Thoracic aorta (tissue), 2 donors: ENCODE data around the gene OTUD4. TPM values are rescaled to one million over a fixed set of nuclear protein-coding genes. Genes with fewer than 3 reads are reported as not detected.
A peak's percentile ranks its signal among the peaks of the same experiment; 100 is the strongest.

ENCODE experiments used
- ATAC-seq: fragments of 150-250 bp; one replicate; pipeline ENCODE4 v1.8.0; 2017; ENCODE audit warnings: low read depth; ENCODE audit not compliant: insufficient number of reproducible peaks, low FRiP score
- DNase-seq: peaks from one replicate; pipeline ENCODE4 v3.0.0-alpha.2; 2020; ENCODE audit warnings: low spot score
- H3K27ac ChIP-seq, 2 donors: fragments of 200-600 bp; sonication (generic); 1 replicate in 1 of 2; 2 replicates in 1 of 2; pipeline ENCODE4 v1.5.1; 2016; ENCODE audit warnings: mild to moderate bottlenecking in 2 of 2, moderate library complexity in 2 of 2
- H3K27me3 ChIP-seq: fragments of 200-600 bp; sonication (generic); replicated peaks from 2 replicates; pipeline ENCODE4 v1.6.0; 2016; ENCODE audit warnings: mild to moderate bottlenecking; ENCODE audit not compliant: insufficient read depth
- H3K36me3 ChIP-seq: fragments of 200-600 bp; sonication (generic); one replicate; pipeline ENCODE4 v1.5.1; 2016
- H3K4me1 ChIP-seq, 2 donors: fragments of 200-600 bp; sonication (generic); 1 replicate in 1 of 2; 2 replicates in 1 of 2; pipeline versions ENCODE4 v1.5.1 to v1.6.0; 2016; ENCODE audit warnings: low read depth in 2 of 2, mild to moderate bottlenecking in 1 of 2; ENCODE audit not compliant: control insufficient read depth in 1 of 2
- H3K4me3 ChIP-seq: fragments of 200-600 bp; sonication (generic); 2 replicates; pipeline ENCODE4 v1.5.1; 2016; ENCODE audit warnings: mild to moderate bottlenecking
- H3K9me3 ChIP-seq: fragments of 200-600 bp; sonication (generic); 2 replicates; pipeline ENCODE4 v1.5.1; 2016
- total RNA-seq, 2 donors: library from RNA; depleted of rRNA; stranded (reverse); fragments of >200 nt; gene quantifications; one replicate each; pipeline versions ENCODE4 v1.1.0 to v1.2.3, GENCODE V29; 2016
- TF ChIP-seq, protein P1 (sequence below): fragments of 200-600 bp; sonication (generic); IDR thresholded peaks from one replicate; pipeline ENCODE4 v1.5.1; 2019; ENCODE audit warnings: antibody characterized with exemption

Gene OTUD4
- total RNA-seq, 2 donors from 2014 or later: 46.7 to 57.2 TPM

DNA sequence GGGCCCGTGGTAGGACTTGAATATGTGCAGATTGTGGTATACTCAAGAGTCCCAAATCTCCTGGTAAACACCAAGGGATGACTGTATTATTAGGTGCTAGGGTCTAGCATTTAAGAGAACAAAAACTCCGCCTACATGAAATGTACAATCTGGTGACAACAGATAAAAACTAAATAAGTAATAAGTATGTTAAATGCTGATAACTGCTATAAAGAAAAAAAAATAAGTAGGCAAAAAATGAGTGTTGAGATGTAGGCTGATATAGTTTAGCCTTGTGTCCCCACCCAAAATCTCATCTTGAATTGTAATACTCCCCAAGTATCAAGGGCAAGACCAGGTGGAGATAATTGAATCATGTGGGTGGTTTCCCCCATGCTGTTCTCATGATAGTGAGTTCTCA, 23.4 kb downstream of the OTUD4 start:
- Histone ChIP-seq H3K27ac (no peak overlapping the region), H3K36me3 (peaks cover 15% of the 10 kb centered on the region), H3K4me3 (no peak overlapping the region), H3K4me1 (peaks cover 0 to 4% of the 10 kb centered on the region in 2 donors), H3K9me3 (no peaks in the 10 kb centered on the region), H3K27me3 (no peaks in the 10 kb centered on the region)
- no peak for ATAC-seq
- TF ChIP-seq, protein P1, sequence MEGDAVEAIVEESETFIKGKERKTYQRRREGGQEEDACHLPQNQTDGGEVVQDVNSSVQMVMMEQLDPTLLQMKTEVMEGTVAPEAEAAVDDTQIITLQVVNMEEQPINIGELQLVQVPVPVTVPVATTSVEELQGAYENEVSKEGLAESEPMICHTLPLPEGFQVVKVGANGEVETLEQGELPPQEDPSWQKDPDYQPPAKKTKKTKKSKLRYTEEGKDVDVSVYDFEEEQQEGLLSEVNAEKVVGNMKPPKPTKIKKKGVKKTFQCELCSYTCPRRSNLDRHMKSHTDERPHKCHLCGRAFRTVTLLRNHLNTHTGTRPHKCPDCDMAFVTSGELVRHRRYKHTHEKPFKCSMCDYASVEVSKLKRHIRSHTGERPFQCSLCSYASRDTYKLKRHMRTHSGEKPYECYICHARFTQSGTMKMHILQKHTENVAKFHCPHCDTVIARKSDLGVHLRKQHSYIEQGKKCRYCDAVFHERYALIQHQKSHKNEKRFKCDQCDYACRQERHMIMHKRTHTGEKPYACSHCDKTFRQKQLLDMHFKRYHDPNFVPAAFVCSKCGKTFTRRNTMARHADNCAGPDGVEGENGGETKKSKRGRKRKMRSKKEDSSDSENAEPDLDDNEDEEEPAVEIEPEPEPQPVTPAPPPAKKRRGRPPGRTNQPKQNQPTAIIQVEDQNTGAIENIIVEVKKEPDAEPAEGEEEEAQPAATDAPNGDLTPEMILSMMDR: no peak
- no peak for DNase-seq

DNA sequence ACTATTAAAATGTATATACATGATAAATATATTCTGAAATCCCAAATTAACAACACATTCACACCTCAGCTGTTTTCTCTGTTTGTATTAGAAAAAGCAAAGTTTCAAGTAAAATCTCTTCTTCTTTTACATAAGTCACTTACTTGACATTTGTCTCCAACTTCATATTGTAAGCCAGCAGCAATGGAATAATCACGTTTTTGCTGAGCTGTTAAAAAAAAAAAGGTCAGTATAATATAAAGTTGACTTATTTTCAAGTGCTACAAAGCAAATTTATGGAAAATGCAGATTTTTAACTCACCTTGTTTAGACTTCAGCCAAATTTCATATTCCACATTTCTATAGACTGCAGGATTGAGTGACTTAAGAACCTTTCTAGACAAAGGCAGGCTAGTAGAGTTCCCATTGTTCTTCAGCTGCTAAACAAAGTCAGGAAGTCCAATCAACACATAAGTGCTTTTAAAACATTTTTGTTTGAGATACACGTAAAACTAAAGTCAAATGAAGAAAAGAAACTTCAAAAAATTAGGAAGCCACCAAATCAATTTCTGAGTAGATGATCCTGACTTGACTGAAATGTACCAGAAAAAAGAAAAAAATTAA, 25.0 kb downstream of the OTUD4 start:
- DNase-seq (no peak), ATAC-seq (no peak)
- Histone ChIP-seq H3K4me1 (peaks cover 0 to 4% of the 10 kb centered on the region in 2 donors), H3K36me3 (peaks cover 16% of the 10 kb centered on the region), H3K9me3 (no peaks in the 10 kb centered on the region), H3K4me3 (no peak overlapping the region), H3K27me3 (no peaks in the 10 kb centered on the region), H3K27ac (no peak overlapping the region)
- TF ChIP-seq, protein P1: no peak

DNA sequence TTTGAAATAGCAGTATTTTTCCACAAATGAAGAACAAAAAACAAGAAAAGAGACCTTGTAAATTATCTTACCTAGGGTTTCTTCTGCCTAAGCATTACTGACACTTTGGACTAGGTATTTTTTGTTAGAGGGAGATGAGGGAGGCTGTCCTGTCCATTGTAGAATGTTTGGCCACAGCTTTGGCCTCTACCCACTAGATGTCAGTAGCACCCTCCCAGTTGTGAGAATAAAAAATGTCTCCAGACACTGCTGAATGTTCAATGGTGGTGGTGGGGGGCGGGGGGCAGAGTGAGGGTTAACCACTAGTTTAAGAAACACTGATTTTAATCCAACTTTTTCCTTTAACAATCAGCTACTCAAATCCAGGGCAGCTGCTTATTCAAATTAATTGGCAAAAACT, 25.8 kb downstream of the OTUD4 start:
- no peak for DNase-seq
- no peak overlapping the region for H3K4me3 ChIP-seq
- no peak for ATAC-seq
- peaks cover 0 to 4% of the 10 kb centered on the region in 2 donors for H3K4me1 ChIP-seq
- no peak overlapping the region for H3K27ac ChIP-seq
- peaks cover 22% of the 10 kb centered on the region for H3K36me3 ChIP-seq
- no peaks in the 10 kb centered on the region for H3K9me3 ChIP-seq
- H3K27me3 ChIP-seq: no peaks in the 10 kb centered on the region
- TF ChIP-seq, protein P1: peak; percentile 36

DNA sequence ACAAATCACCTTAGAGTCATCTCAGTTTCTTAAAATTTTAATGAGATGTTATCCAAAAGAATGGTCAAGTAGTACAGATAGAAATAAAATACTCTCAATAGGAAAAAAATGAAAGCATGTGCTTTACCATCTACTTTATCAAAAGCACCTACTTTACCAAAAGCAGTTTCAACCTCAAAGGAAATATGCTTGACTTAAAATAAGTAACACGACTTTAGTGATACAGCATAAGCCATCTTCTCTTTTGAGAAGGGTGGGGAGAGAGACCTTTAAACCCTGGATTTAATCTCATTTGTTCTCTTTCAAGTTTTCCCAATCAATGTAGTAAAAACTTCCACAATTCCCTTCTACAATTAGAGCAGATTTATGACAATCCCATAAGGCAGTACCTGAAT, 26.5 kb downstream of the OTUD4 start:
- no peaks in the 10 kb centered on the region for H3K9me3 ChIP-seq
- no peaks in the 10 kb centered on the region for H3K27me3 ChIP-seq
- DNase-seq (no peak), ATAC-seq (no peak)
- H3K4me3 ChIP-seq: no peak overlapping the region
- TF ChIP-seq, protein P1: no peak
- peaks cover 29% of the 10 kb centered on the region for H3K36me3 ChIP-seq
- H3K4me1 ChIP-seq: peaks cover 0 to 4% of the 10 kb centered on the region in 2 donors
- H3K27ac ChIP-seq: no peak overlapping the region

DNA sequence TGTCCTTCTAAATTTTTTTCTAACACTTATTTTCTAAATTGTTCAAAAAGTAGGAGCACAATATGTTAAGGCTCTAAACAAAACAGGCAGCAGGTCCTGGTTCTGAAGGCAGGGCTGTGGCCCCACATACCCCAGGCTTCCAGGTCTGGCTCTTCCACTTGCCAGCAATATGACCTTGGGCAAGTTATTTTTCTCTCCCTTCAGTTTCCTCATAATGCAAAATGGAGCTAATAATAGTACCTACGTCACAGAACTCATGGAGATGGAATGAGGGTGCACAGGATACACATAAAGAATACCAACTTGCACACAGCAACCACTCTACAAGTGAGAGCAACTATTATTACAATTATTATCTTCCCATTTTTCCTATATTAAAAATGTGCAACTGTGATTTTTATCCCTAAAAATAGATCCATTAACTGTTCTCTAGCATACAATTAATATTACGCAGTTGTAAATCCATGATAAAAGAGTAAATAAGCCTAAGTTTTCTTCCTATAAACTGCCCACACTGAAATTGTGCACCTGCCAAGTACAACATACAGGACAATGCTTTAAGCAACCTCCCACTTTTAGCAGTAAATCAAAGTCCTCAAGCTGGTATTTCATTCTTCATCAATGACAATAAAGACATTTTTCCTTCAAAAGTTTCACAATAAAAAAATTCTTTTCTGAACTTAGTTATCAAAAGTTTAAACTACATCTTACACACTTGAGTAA, 27.0 kb downstream of the OTUD4 start:
- ATAC-seq: no peak
- no peak overlapping the region for H3K4me3 ChIP-seq
- peaks cover 29% of the 10 kb centered on the region for H3K36me3 ChIP-seq
- DNase-seq: no peak
- H3K9me3 ChIP-seq: no peaks in the 10 kb centered on the region
- TF ChIP-seq, protein P1: no peak
- no peaks in the 10 kb centered on the region for H3K27me3 ChIP-seq
- H3K27ac ChIP-seq: no peak overlapping the region
- peaks cover 0 to 4% of the 10 kb centered on the region in 2 donors for H3K4me1 ChIP-seq
